COLO829 (cell line): ENCODE measurements around the gene RPS15.
"Not testable (repeated sequence)": the region's sequence is repeated elsewhere in the genome, so short reads cannot be mapped to it uniquely, and the experiment has no call there.

ENCODE experiments used
- DNase-seq: peaks from one replicate; pipeline ENCODE4 v3.0.0; 2012; ENCODE audit warnings: low spot score

The RPS15 gene

DNA sequence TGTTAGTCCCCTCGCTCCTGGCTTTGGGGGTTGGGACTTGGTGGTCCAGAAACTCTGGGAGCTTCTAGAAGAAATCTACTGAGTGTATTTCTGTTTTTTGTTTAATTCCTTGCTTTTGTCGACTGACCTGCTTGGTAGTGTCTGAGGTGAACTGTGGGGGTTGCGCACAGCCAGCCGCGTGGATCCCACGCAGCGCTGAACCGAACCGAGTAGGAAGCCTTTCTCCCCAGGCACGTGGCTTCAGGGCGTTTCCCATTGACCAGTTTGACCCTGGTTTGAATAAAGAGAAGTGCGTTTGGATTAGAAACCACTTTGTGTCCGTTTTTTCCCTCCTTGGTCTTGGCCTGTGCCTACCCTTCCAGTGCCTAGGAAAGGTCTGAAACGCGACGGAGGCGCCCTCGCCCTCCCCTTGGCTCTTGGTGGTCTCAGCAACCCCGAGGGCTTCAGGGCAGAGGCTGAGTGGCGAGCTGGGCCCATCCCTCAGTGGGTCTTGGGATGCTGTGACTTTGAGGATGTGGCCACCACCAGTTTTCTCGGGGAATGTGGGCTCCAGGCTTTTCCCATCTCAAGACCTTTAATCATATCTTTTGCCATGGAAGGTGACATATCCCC, 2.7 kb upstream of the RPS15 start:
- no peak for DNase-seq

DNA sequence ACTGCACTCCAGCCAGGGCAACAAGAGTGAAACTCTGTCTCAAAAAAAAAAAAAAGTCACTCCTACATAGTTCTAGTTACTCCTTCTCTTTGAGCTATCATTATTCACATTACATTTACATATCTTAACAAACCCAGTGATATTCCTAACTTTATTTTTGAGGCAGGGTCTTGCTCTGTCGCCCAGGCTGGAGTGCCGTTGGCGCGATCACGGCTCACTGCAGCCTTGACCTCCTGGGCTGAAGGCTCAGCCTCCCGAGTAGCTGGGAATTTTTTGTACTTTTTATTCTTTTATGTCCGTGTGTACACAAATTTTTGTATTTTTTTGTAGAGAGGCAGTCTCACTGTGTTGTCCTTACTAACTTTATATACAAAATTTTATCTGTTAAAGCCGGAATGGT, 587 bp upstream of the RPS15 start:
- DNase-seq = no peak

DNA sequence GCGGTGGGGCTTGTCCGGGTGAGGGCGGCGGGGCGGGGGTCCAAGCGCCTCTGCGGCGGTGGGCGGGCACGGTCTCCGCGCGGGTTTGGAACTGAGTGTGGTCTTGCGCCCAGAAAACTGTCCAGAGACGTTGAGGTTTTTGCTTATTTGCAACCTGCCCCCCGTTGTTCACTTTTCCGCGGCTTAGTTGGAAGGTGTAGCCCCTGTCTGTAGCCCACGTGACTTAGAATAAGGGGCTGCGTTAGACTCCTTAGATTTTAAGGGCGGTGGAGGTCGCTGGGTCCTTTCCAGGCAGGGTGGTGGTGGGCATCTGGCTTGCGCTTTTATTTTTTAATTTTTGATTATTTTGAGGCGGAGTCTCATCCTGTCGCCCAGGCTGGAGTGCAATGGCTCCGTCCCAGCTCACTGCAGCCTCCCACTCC, 748 bp downstream of the RPS15 start:
- DNase-seq = no peak

DNA sequence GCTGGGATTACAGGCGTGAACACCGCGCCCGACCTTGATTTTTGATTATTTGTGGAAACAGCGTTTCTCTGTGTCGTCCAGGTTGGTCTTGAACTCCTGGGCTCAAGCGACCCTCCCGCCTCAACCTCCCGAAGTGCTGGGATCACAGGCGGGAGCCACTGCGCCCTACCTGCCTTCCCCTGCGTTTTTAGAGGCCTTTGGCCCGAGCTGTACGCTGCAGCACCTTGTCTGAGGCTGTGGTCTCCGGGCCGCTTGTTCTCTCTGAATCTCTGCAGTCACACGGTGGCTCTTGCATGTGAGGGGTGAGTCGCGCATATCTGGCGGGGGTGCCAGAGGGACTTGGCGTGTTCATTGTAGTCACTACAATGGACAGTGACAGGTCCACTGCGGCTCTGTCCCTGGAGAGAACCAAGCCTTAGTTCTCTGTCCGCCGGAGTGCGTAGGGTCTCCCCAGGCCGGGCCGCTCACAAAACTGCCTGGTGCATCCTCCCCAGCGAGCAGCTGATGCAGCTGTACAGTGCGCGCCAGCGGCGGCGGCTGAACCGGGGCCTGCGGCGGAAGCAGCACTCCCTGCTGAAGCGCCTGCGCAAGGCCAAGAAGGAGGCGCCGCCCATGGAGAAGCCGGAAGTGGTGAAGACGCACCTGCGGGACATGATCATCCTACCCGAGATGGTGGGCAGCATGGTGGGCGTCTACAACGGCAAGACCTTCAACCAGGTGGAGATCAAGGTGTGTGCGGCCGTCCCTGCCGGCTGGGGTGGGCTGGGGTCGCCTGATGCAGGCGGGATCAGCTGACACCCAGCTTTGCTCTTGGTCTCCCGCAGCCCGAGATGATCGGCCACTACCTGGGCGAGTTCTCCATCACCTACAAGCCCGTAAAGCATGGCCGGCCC, 1.6 kb downstream of the RPS15 start:
- not testable (repeated sequence) for DNase-seq

DNA sequence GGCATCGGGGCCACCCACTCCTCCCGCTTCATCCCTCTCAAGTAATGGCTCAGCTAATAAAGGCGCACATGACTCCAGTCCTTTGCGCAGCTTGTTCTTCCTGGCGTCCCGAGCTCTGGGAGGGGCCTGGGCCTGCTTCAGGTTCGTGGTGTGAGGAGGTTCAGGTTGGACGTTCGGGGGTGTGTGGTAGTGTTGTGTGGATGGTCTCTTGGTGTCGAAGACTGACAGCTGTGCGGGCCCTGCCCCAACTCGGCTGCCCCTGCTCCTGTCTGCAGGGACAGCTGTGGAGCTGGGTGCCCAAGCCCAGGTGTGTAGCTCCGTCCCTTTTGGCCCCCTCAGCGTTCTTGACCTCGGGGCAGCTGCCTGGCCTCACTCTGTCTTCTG, 2.2 kb downstream of the RPS15 start:
- DNase-seq = no peak

DNA sequence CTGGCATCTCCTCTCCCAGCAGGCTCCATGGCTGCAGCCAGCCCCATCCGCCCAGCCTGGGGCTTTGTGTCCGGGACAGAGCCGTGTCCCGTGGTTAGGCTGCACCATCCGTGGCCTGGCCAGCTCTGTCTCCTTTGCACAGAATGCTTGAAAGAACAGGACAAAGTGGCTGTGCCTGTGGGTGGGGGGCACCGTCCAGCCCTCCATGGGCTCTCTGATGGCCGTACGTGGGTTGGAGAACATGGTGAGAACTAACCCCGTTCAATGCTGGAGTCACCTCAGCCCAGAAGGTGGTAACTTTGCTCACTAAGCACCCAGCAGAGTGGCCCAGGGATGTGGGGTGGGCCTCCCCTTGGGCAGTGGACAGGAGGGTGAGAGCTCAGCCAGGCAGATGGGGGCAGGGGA, 2.8 kb downstream of the RPS15 start:
- no peak for DNase-seq

DNA sequence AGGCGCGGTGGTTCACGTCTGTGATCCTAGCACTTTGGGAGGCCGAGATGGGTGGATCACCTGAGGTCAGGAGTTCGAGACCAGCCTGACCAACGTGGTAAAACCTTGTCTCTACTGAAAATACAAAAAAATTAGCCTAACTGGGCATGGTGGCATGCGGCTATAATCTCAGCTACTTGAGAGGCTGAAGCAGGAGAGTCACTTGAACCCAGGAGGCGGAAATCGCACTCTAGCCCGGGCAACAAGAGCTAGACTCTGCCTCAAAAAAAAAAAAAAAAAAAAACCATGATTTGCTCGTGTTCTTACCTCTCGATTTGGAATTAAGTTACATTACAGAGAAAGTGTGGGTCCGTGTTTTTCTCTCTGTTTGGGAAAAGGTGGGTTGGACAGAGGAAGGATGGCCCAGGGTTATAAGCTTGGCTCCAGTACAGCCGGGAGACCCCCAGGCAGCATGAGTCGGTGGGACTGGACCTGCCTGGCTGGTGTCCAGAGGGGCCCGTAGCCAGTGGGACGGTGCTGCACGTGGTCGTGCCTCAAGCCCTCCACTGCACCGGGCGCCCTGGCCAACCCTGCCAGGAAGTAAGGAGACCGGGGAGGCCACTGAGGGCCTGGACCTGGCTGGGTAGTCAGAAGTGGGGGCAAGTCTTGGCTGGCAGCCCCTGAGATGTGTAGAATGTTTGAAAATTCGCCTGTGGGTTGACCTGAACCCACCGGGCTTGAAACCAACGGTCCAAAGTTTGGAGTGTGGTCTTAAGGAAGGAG, 3.7 kb downstream of the RPS15 start:
- DNase-seq = no peak

DNA sequence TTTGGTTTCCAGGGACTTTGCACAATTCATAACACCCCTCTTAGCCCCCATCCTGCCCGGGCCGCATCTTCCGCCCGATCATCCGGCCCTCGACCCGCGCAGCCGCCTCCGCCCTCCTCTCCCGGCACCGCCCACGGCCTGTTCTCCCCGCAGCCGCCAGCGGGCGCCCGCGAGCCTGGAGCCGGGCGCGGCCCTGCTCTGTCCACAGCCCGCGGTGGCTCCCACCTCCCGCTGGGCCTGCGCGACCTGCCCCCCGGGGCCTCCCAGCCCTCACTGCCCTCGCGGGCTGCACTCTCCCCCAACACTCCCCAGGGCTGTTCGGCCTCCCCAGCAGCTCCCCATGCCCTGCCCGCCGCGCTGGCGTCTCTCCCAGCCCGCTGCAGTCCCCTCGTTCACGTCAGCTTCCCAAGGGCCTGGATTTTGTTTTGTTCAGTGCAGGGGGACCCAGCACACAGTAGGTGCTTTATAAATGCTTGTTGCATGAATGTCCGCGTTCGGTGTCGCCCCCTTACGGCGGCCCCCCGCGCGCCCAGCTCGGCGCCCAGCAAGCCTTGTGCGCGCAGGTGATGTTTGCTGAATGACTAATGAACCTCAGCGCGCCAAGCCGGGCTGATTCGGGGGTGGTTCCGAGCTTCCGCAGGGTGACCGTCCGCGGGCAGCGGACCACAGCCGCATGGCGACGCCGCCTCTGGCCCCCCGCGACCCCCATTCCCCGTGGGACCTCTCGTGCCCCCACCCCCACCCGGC, 7.2 kb downstream of the RPS15 start:
- peak; percentile 61 for DNase-seq

DNA sequence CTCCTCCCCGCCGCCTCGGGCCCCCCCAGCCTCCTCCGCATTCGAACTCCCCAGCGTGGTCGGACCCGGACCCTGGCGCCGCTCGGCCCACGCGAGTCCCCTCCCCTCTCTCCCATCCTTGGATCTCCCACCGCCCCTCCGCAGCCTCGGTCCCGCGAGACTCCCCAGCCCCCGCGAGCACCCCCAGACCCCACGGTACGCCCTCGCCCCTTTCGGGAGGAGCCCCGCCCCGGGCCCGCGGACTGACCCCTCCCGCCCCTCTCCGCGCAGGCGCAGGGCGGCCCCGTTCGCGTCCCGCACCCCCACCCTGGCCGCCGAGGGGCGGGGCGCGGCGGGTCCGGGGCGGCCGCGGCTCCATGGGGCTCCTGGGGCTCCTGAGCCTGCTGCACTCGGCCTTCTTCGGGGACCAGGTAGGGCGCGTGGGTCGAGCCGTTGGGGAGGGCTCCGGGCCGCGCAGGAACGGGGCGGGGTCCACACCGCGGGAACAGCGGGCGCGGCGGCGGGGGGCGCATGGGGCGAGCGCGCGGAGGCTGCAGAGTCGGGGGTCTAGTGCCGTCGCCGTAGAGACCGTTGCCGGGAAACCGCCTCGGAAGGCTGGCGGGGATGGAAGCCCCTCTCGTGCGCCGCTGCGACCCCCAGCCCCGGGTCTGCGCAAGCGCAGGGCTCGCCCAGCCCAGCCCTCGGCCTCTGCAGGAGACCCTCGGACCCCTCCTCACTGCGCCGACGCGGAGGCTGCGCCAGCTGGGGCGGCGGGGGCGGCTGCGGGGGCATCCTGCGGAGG, 7.9 kb downstream of the RPS15 start:
- no peak for DNase-seq

DNA sequence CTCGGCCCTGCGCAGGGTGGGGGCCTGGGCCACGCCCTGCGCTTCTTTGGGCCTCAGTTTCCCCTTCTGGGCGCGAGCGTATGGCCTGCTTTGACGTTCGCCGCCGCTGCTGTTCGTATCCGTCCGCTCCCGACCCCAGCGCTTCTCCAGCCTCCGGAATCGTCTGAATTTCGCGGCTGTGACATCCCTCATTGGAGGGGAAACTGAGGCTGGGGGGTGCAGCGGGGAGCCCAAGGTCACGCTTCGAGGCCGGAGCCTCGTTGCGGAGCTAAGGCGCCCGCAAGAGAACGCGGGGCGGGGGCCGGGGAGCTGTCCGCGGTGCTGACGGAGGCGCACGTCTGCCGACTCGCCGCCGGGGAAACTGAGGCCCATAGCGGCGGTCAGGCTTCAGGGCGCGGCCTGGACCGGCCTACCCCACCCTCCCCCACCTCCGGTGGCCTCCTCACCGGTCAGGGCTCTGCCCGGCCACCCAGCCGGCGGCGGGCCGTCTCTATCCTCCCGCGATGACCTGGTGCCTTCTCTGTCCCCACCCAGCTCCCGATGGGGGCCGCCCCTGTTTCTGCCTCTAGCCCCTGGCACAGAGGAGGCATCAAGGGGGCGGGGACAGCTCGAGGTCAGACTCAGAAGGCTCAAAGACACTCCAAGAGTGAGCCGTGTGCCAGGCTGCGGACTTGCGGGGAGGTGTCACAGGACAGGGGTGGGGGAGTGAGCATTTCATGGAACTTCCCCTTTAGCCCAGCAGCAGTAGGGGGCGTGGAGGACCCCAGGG, 8.7 kb downstream of the RPS15 start:
- DNase-seq = no peak

DNA sequence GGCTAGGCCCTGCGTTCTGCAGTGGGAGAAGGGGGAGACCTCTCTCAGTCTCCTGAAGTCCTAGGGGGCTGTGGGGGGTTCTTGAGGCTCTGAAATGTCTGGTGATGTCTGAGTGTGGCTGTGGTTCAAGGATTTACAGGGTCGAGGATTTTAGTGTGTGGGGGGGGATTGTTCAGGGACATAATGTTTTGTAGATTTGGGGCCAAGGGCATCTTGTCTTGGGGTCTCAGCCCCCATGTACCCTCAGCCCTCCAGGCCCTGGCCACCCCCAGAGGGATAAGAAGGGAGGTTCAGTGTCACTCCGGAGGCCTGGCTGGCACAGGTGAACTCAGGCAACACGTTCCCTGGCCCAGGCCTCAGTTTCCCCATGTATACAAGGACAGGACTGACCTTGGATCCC, 9.3 kb downstream of the RPS15 start:
- no peak for DNase-seq

DNA sequence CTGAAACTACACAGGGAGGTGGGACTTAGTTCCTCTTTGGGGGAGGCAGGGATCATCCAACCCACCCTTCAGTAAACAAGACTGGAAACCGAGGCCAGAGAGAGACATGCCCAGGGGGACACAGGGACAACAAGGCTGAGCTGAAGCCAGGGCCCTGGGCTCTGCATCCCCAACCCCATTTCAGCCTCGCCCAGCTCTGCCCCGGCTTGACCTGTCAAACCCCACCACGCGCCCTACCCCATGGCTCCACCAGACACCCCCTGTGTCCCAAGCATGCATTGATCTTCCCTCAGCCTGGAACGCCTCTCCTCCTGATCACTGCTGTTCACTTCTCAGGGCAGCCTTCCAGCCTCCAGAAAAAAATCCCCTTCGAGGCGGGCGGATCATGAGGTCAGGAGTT, 9.7 kb downstream of the RPS15 start:
- no peak for DNase-seq

DNA sequence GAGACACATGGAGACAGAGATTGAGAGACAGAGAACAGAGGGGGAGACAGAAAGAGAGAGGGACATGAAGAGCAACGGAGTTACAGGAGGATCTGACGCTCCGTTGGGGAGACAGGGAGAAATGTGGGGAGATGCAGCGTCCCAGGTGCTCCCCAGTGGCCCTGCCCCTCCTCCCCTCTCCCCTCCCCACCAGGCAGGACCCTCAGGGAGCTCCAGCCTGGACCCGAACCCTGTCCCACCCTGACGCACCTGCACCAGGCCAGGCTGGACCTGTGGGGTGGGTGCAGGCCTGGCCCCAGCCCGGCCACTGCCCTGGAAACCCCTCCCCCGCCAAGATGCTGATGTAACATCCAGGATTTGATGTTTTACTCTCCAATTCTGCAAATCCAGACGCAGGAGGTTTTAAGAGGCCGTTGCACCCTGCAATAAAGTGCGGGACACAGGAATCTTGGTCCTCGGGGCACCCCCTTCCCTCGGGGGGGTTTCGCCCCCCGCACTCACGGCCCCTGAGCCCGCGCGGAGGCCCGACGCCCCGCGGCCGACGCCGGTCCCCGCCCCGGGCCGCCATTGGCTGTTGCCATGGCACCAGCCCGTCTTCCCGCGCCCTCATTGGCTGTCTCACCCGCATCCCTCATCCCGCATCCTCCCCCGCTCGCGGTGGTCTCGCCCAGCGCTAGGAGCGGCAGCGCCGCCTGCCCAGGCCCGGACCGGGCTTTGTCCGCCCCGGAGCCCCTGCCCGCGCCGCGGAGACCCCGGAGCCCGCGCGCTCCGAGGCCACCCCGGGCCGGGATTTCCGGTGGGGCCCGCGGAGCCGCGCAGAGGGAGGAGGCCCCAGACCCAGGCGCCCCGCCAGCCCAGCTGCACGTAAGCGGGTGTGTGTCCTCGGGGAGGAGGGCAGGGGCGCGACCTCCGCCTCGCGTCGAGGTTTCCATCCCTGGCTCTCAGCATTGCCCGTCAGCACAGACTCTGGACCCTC, 11.6 kb downstream of the RPS15 start, which contains the start of gene APC2:
Gene APC2, plus strand, starts transcription at position 655 of the 976 bp plus-strand sequence. CDS start 2,881 bp downstream, outside the sequence.
- DNase-seq = peak; percentile 48

DNA sequence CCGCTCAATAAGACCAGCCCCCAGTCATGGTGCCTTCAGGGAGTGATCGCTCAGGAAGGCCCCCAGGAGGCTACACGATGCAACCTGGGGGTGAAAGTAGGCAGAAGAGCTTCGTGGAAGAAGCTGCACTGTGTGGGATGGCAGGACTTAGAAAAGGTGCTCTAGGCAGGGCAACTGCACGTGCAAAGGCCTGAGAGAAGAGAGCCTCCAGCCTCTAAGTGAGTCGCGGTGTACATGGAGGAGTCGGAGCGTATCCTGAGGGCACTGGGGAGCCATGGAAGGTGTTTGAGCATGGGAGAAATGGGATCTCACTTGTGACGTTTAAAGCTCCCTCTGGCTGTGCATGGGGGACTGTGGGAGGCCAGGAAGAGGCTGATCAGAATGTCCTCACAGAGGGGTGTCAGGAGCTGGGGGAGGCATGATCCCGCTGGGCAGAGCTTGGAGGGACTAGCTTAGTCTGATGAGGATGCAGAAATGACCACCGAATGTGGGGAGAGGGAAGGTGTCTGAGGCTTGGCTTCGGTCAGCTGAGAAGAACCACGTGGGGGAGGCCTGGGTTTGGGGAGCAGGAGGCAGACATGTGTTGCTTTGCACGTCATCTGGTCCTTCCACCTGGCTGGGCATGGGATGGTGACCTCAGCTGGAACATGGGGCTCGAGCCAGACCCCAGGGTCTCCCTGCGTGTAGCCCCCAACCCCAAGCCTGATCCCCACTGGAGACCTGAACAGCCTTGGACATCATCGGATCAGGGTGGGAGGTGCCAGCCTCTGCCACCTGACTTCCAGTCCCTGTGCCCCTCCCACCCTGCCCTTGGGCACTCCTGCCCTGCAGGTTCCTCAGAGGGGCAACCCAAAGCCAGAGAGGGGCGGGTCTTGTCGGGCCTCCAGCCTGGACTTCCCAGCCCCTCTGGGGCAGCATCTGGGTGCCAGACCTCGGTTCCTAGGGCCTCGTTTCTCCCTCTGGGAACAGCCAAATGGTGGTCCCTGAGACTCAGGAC, 12.8 kb downstream of the RPS15 start:
- DNase-seq = no peak

DNA sequence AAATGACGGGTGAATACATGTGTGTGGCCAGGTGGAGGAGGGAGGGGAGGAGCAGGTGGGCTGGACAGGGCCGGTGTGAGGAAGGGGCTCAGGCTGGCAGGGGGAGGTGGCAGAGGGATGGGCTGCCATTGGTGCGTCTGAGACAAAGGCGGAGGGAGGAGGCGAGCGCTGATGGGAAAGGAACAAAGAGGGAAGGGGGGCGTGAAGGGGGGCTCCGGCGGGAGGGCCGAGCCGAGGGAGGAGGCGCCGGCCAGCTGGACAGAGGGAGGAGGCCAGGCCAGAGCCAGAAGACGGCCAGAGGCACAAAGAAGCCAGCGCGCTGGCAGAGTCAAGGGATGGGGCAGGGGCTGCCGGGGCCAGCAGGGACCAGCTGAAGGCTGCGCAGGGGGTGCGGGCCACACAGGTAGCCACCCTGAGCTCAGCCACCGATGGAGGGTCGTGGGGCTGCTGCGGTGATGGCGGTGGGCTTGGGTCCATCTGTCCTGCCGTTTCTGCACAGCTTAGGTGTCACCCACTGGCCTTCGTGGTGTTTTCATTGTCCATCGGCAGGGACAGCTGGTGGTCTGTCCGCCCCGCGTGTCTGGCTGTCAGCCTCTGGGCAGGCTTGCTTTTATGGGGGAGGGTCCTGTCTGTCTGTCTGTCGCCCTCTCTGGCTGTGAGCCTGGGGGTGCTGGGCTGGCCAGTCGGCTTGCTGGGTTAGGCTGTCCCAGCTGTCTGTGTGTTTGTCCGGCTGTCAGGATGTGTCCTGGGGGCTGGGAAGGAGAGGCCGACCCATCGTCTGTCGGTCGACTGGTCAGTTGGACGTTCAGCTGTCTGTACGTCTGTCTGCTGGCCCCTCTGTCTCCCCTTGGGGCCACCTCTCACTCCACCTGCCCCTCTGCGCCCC, 14.0 kb downstream of the RPS15 start:
- no peak for DNase-seq

DNA sequence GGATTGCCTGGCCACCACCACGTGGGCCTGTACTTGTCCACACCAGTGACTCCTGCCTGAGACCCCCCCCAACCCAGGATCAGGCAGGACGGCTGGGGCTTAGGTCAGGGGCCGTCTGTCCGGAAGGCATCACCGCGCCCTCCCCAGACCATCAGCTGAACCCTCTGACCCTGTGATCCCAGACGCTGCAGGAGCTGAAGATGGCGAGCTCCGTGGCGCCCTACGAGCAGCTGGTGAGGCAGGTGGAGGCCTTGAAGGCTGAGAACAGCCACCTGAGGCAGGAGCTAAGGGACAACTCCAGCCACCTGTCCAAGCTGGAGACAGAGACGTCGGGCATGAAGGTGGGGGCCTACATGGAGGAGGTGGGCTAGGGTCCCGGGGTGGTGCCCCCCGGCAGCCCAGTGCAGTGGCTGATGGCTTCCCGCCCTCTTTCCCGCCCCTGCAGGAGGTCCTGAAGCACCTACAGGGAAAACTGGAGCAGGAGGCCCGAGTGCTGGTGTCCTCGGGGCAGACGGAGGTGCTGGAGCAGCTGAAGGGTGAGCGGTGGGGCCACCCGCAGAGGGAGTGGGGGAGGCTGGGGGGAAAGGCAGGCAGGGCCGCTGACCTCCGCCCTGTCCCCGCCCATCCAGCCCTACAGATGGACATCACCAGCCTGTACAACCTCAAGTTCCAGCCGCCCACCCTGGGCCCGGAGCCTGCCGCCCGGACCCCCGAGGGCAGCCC, 14.8 kb downstream of the RPS15 start:
- DNase-seq = no peak
